HG02610 (cell line): ENCODE measurements around the gene GRPEL1.

Experiments
- ATAC-seq: cut with Tn5 transposase; IDR thresholded peaks from one replicate; pipeline ENCODE4 v1.9.1; 2021; ENCODE audit warnings: mild to moderate bottlenecking, moderate library complexity; ENCODE audit not compliant: unreplicated experiment

GRPEL1 gene

GRCh38 chr4:7026107-7026506 is 41.8 kb downstream of the GRPEL1 start:
- ATAC-seq: no peak

DNA sequence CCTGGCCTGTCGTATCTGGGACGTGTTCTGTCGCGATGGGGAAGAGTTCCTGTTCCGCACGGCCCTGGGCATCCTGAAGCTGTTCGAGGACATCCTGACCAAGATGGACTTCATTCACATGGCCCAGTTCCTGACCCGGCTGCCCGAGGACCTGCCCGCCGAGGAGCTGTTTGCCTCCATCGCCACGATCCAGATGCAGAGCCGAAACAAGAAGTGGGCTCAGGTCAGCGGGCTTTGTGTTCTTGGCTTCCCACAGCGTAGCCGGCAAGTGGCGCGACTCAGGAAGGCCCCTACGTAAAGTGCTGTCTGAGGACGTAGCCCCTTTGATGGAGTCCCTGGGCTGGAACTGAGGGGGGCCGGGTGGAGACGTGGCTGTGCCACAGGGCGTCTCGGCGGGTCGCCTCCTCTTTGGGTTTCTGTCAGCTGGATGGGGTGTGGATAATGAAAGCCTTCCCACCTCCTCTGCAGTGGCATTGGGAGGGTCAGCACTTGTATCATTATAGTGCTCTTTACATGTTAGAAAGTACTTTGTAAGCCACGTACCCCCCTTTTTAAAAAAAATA is 42.7 kb downstream of the GRPEL1 start:
- ATAC-seq: no peak

DNA sequence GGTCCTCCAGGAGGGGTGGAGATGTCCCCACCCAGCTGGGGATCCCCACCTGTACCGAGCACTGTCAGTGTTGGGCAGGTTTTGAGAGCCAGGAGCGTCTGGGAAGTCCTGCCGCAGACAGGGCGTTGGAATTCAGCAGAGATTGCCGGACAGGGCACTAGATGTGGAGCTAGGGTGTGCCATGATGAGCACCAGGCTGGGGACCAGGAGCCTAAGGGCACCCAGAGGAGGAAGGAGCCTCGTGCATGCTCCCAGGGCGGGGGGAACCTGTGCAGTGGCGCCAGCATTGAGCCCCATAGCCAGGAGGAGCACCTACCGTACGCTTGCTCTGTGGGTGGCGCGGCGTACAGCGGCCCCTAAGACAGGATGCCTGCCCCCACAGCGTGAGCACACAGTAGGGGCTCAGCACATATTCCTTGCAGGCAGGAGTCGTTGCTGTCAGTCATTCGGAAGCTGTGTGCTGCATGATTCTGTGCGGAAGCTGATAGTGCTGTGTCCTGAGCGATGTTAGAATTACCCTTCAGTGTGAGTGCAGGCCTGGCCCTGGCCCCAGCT is 43.5 kb downstream of the GRPEL1 start:
- no peak for ATAC-seq

DNA sequence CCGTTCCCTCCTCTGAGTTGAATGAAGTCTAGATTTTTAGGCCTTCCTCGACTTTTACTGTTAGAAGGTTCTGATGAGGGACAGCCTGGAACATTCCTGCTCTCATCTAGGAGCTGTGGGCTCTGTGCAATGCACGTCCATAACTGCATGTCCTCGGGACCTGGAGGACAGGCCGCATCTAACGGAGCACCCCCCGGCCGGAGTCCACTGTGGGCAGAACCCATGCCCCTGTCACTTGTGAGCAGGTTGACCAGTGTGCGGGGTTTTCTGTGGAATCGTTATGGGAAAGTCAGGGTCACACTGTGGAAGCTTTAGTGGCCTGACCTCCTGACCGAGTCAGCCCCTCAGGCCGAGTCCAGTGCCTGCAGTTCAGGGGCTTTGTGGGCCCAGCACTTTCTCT is 44.0 kb downstream of the GRPEL1 start:
- no peak for ATAC-seq

DNA sequence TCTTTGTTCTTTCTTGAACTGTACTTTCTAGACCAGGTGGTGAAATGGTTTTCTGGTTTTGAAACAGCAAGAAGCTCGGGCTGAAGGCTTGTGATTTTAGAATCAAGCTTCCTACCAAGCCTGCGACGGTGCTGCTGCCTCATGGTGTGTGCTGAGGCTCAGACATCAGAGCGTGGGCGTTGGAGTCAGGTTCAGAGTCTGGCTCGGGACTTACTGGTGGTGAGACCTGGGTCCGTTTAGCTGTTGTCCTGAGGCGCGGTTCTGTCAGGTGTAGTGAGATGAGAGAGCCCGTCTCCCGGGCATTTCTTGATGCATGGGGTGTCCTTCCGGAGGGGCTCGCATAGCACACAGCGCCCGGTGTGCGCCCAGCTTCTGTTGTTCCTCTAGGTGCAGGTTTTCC is 44.4 kb downstream of the GRPEL1 start:
- no peak for ATAC-seq

GRCh38 chr4:7021930-7022664 is 45.8 kb downstream of the GRPEL1 start:
- no peak for ATAC-seq

DNA sequence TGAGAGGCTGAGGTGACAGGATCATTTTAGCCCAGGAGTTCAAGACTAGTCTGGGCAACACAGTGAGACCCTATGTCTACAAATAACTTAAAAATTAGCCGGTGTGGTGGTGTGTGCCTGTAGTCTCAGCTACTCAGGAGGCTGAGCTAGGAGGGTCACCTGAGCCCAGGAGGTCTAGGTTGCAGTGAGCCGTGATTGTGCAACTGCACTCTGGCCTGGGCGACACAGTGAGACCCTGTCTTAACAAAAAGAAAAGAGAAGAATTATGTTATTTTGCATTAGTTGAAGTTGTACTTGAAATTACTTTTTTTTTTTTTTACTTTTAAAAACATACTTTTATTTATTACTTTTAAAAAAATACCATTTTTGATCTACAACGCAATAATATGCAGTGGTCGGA is 46.5 kb downstream of the GRPEL1 start:
- no peak for ATAC-seq

DNA sequence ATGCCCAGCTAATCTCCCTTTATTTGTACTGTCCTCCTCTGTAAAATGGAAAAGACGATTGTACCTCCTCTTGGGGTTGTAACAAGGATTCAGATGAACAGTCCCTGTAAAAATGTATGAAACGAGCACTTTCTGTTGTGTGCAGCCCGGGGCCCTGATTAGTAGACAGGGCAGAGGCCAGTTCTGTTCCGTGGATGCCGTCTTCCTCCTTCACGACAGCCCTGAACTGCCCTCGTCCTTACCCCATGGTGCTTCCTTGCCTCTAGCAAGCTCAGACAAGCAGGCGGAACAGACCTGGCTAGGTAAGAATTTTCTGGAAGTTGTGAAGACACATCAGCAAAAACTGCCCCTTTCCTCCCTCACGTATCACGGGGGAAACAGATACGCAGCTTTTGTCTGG is 47.0 kb downstream of the GRPEL1 start:
- no peak for ATAC-seq

DNA sequence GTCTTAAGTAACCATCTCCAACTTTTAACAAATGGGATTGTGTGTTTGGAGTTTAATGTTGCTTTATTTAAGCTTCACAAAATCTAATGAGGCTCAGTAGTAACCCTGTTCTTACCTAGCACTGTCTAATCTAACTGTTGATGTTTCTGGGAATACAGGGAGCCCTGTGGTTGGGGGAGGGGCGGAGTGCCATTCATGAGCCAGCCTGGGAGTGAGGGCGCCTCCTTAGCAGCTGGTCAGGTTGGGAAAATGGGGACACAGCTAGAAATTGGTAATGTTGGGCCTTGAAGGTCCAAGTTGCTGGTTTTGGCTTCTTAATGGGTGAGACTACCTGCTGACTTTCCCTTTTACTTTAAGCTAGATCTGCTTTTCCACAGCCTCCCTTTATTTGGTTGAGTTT is 47.6 kb downstream of the GRPEL1 start:
- no peak for ATAC-seq

GRCh38 chr4:7019367-7019766 is 48.5 kb downstream of the GRPEL1 start:
- no peak for ATAC-seq

DNA sequence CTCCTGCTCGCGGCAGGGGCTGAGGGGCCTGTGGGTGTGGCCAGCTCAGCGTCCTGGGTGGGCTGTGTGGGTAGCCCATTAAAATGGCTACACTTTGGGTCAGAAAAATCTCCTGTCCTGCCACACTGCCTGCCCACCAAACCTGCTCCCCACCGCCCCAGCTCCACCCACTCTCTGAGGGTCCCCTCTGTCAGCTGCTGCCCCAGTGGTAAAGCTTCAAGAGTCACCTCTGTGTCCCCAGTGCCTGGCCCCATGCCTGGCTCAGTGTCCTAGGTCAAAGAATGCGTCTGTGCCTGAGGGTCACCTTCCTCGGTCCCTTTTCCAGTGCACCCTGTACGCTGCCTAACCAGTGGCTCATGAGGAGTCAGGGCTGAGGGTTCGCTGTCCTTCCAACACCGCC is 49.6 kb downstream of the GRPEL1 start:
- no peak for ATAC-seq

DNA sequence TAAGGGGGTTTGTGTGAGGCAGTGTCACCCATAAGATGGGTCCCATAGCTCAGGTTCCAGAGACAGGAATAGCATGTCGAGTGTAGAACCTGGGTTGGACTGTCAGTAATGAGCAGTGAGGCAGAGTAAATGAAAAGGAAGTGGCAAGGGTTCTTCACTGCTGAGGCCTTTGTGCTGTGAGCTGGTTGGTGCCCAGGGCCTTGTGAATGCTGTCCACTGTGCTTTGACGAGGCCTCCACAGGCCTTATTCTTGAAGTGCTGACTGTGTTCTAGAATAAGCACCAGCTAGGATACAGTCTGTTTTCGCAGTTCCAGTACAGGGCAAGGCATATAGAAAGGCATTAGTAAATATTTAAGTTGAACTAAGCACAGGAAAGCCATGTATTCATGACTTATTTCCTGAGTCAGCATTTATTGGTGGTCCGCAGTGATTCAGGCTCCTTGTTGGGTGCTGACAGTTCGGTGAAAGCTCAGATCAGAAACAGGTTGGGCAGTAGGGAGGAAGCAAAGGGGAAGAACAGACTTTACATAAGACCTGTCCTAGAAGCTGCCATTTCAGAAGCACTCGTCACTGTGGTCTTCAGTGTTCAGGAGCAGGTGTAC is 50.3 kb downstream of the GRPEL1 start:
- no peak for ATAC-seq

GRCh38 chr4:7016512-7016911 is 51.4 kb downstream of the GRPEL1 start:
- no peak for ATAC-seq

DNA sequence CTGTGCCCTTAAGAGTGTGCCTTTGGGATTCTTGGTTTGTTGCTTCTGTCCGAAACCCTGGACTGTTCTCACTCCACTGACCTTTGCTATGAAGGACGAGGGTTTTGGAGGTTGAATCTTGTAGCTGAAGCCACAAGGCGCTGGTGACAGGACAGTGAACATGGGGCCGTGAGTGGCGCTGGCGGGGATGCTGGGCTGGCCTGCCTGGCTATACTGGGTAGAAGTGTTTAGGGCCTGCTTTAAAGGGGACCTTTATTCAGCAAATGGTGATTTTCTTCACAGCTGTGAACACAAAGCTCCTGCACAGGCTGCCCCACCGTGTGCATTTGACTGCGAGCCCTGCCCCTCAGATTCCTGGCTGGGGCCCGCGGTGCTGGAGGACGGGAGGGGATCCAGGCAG is 51.8 kb downstream of the GRPEL1 start:
- ATAC-seq: no peak

DNA sequence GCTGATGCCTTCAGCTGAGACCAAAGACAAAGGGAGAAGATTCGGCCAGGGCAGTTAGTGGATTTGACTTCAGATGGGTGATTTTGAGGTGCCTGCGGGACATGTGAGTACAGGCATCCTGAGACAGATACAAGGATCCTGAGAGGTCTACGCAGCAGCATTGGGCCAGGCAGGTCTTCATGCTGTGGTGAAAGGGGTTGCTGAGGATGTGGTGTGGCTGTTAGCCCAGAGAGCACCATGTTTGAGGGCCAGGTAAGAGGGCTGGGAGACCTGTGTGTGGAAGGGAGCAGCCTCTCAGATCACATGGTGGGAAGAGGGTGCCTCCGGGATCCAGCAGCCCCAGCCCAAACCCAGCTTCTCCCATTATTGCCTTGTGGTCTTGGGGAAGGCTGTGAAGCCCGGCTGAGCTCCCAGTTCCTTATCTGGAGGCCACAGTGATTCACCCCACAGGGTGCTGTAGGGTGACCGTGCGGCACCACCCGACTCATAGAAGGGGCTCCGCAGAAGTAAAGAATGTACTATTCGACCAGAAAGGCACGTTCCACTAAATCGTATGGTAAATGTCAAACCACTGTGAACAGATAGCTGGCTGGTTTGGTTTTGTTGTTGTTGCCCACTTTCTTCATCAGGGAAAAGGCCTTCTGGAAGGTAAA is 52.4 kb downstream of the GRPEL1 start:
- ATAC-seq: no peak

DNA sequence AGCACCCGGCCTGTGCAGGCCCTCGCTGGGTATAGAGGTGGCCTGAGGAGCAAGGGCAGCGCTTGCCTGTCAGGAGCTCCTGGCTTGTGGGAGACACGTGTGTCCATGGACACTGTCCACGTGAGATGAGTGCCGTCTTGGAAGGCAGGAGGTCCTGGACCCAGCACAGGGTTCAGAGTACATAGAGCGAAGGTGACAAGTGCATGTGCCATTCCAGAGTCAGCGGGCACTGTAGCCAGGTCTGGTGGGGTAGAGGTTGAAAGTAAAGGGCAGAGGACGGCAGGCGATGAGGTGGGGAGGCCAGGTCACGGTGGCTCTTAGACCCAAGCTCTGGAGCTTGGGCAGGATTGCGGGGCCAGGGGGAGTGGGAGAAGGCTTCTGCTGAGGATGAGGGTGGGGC is 53.0 kb downstream of the GRPEL1 start:
- no peak for ATAC-seq

GRCh38 chr4:7013175-7013574 is 54.7 kb downstream of the GRPEL1 start:
- no peak for ATAC-seq

GRCh38 chr4:7009564-7009963 is 58.3 kb downstream of the GRPEL1 start:
- ATAC-seq: no peak
